NCI-H2227 (cell line): Measurements from ENCODE around the gene KCNMA1.
A peak's percentile ranks its signal among the peaks of the same experiment; 100 is the strongest.

Experiments
- DNase-seq: peaks from one replicate; lab custom pipeline; 2025; ENCODE audit not compliant: unreplicated experiment; lab: John Stamatoyannopoulos, UW

KCNMA1 gene

GRCh38 chr10:77146712-77147336, 490.8 kb downstream of the KCNMA1 start:
- DNase-seq: no peak

- no peak for DNase-seq
Observed at GRCh38 chr10:77144656-77145055, 493.0 kb downstream of the KCNMA1 start.

GRCh38 chr10:77139252-77140160, 498.1 kb downstream of the KCNMA1 start:
- DNase-seq: no peak

GRCh38 chr10:77138541-77138940, 499.1 kb downstream of the KCNMA1 start:
- DNase-seq: no peak

- no peak for DNase-seq
Observed at GRCh38 chr10:77135555-77135954, 502.1 kb downstream of the KCNMA1 start.

- no peak for DNase-seq
Observed at GRCh38 chr10:77131214-77131613, 506.4 kb downstream of the KCNMA1 start.

- DNase-seq: no peak
Observed at GRCh38 chr10:77127243-77127642, 510.4 kb downstream of the KCNMA1 start.

- no peak for DNase-seq
Observed at GRCh38 chr10:77125231-77125630, 512.4 kb downstream of the KCNMA1 start.

- no peak for DNase-seq
Observed at GRCh38 chr10:77123330-77123729, 514.3 kb downstream of the KCNMA1 start.

- no peak for DNase-seq
Observed at GRCh38 chr10:77121829-77122228, 515.8 kb downstream of the KCNMA1 start.

- no peak for DNase-seq
Observed at GRCh38 chr10:77120666-77121376, 516.8 kb downstream of the KCNMA1 start.

- no peak for DNase-seq
Observed at GRCh38 chr10:77120012-77120411, 517.6 kb downstream of the KCNMA1 start.

- DNase-seq: no peak
Observed at GRCh38 chr10:77118603-77119282, 518.9 kb downstream of the KCNMA1 start.

GRCh38 chr10:77117501-77117900, 520.1 kb downstream of the KCNMA1 start:
- no peak for DNase-seq

- no peak for DNase-seq
Observed at GRCh38 chr10:77116904-77117303, 520.7 kb downstream of the KCNMA1 start.

- no peak for DNase-seq
Observed at GRCh38 chr10:77114181-77114821, 523.3 kb downstream of the KCNMA1 start.

GRCh38 chr10:77111611-77112550, 525.7 kb downstream of the KCNMA1 start:
- DNase-seq: peak; percentile 43

- DNase-seq: no peak
Observed at GRCh38 chr10:77110757-77111156, 526.9 kb downstream of the KCNMA1 start.

- DNase-seq: no peak
Observed at GRCh38 chr10:77109351-77109994, 528.1 kb downstream of the KCNMA1 start.
